Measurements from ENCODE around the gene SORCS2. TPM values are rescaled to one million over a fixed set of nuclear protein-coding genes. Genes with fewer than 3 reads are reported as not detected.

Gene SORCS2
- total and polyA plus RNA-seq, 2 of the 13 experiments (the other 11 are each of a cell fraction or from before 2014, with no cell fraction given): 0.82 to 1.0 TPM

DNA sequence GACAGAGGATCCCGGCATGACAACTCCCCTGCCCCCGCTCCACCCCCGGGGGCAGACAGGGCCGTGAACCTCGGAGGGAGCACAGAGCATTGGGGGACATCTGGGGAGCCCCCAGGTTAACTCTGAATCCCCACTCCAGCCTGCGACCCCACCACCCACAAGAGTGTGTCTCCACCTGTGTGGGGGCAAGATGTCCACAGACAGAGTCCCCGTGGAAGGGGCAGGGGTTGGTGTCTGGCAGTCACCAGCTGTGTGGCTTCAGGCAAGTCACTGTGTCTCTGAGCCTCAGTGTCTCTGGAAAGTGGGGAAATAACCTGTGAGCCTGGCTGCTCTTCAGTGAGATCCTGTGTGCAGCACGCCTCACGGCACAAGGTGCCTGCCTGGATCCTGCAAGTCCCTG lies 508.3 kb downstream of the SORCS2 start:
- ChIA-PET CTCF (ENCODE audit: low intra/inter-chr PET ratio, low total read pairs) (no interaction called here), POLR2A (no interaction called here)
- BruUV-seq (replicated peaks): no TSS peak
- no peak overlapping the region for H3K9ac ChIP-seq (ENCODE audit: insufficient read depth, low read depth, low read length)
- intact Hi-C loops (cut with micrococcal nuclease; ENCODE audit: unreplicated experiment): no loop called here
- no peak for ATAC-seq
- H2AFZ ChIP-seq (ENCODE audit: low read length): no peak overlapping the region
- H3K36me3 ChIP-seq (replicated peaks in 1 of 2; ENCODE audit: control insufficient read depth in 1 of 2, insufficient read depth in 2 of 2, low read length in 2 of 2): no peaks in the 10 kb centered on the region
- no peaks in the 10 kb centered on the region for H3K9me3 ChIP-seq (ENCODE audit: low read length)
- no peaks in the 10 kb centered on the region for H3K79me2 ChIP-seq (ENCODE audit: insufficient read depth, low read length)
- in situ Hi-C loops (cut with HindIII; ENCODE audit: extremely low pct_ligation_motif_present, low pct_unique_long_range_greater_than_20kb): no loop called here
- no peaks in the 10 kb centered on the region for H3K27me3 ChIP-seq (ENCODE audit: control insufficient read depth in 1 of 2, insufficient read depth in 2 of 2, low read length in 2 of 2)
- no peak overlapping the region for H3K4me2 ChIP-seq (ENCODE audit: low read depth, low read length)
- no peak for FAIRE-seq
- H3K27ac ChIP-seq (ENCODE audit: extremely low read length, insufficient read depth, low read length): no peak overlapping the region
- TF ChIP-seq RFX3 (CRISPR knock-in tag; IDR thresholded peaks at IDR 0.05) (no peak), ZNF768 (CRISPR knock-in tag; IDR thresholded peaks at IDR 0.05) (peak; percentile 50; the same call in 1 of the 2 replicates)
- DNase-seq (ENCODE audit: low spot score): no peak
- peaks cover 8% of the 10 kb centered on the region for H3K4me1 ChIP-seq (ENCODE audit: insufficient read depth, low read length)
- no peak overlapping the region for H3K4me3 ChIP-seq (replicated peaks in 1 of 3; ENCODE audit: insufficient read depth in 1 of 3, low read depth in 2 of 3, low read length in 3 of 3)
- 57% methylated on average over 7 of the region's 9 CpGs for WGBS (ENCODE audit: low lambda C conversion rate)
- no peaks in the 10 kb centered on the region for H4K20me1 ChIP-seq (ENCODE audit: insufficient read depth, low read length)

GRCh38 chr4:7701866-7702649 lies 509.7 kb downstream of the SORCS2 start:
- Histone ChIP-seq H2AFZ (ENCODE audit: low read length) (no peak overlapping the region), H3K27ac (ENCODE audit: extremely low read length, insufficient read depth, low read length) (no peak overlapping the region), H4K20me1 (ENCODE audit: insufficient read depth, low read length) (no peaks in the 10 kb centered on the region), H3K36me3 (replicated peaks in 1 of 2; ENCODE audit: control insufficient read depth in 1 of 2, insufficient read depth in 2 of 2, low read length in 2 of 2) (no peaks in the 10 kb centered on the region), H3K9me3 (ENCODE audit: low read length) (no peaks in the 10 kb centered on the region), H3K4me1 (ENCODE audit: insufficient read depth, low read length) (peaks cover 8% of the 10 kb centered on the region), H3K9ac (ENCODE audit: insufficient read depth, low read depth, low read length) (no peak overlapping the region), H3K4me2 (ENCODE audit: low read depth, low read length) (no peak overlapping the region), H3K4me3 (replicated peaks in 1 of 3; ENCODE audit: insufficient read depth in 1 of 3, low read depth in 2 of 3, low read length in 3 of 3) (no peak overlapping the region), H3K79me2 (ENCODE audit: insufficient read depth, low read length) (no peaks in the 10 kb centered on the region), H3K27me3 (ENCODE audit: control insufficient read depth in 1 of 2, insufficient read depth in 2 of 2, low read length in 2 of 2) (no peaks in the 10 kb centered on the region)
- no peak for FAIRE-seq
- in situ Hi-C loops (cut with HindIII; ENCODE audit: extremely low pct_ligation_motif_present, low pct_unique_long_range_greater_than_20kb): no loop called here
- intact Hi-C loops (cut with micrococcal nuclease; ENCODE audit: unreplicated experiment): no loop called here
- no TSS peak for BruUV-seq (replicated peaks)
- POLR2A ChIA-PET: no interaction called here
- ATAC-seq: no peak
- no peak for DNase-seq (ENCODE audit: low spot score)
- CTCF ChIA-PET (ENCODE audit: low intra/inter-chr PET ratio, low total read pairs): no interaction called here
- WGBS (ENCODE audit: low lambda C conversion rate): 77% methylated on average over 4 of the region's 19 CpGs
- TF ChIP-seq, protein P1, sequence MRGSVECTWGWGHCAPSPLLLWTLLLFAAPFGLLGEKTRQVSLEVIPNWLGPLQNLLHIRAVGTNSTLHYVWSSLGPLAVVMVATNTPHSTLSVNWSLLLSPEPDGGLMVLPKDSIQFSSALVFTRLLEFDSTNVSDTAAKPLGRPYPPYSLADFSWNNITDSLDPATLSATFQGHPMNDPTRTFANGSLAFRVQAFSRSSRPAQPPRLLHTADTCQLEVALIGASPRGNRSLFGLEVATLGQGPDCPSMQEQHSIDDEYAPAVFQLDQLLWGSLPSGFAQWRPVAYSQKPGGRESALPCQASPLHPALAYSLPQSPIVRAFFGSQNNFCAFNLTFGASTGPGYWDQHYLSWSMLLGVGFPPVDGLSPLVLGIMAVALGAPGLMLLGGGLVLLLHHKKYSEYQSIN (CRISPR knock-in tag; IDR thresholded peaks at IDR 0.05; ENCODE audit: borderline replicate concordance): no peak
- TF ChIP-seq, protein P2, sequence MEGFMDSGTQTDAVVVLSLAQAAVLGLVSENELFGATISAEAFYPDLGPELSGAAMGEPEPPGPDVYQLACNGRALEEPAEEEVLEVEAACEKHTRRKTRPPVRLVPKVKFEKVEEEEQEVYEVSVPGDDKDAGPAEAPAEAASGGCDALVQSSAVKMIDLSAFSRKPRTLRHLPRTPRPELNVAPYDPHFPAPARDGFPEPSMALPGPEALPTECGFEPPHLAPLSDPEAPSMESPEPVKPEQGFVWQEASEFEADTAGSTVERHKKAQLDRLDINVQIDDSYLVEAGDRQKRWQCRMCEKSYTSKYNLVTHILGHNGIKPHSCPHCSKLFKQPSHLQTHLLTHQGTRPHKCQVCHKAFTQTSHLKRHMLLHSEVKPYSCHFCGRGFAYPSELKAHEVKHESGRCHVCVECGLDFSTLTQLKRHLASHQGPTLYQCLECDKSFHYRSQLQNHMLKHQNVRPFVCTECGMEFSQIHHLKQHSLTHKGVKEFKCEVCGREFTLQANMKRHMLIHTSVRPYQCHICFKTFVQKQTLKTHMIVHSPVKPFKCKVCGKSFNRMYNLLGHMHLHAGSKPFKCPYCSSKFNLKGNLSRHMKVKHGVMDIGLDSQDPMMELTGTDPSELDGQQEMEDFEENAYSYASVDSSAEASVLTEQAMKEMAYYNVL (CRISPR knock-in tag; IDR thresholded peaks at IDR 0.05; ENCODE audit: borderline replicate concordance): no peak
- TF ChIP-seq HNRNPL (IDR thresholded peaks at IDR 0.05; ENCODE audit: low read depth, low read length) (no peak), RBM39 (IDR thresholded peaks at IDR 0.05; ENCODE audit: low read depth, low read length, poor library complexity, severe bottlenecking) (no peak)
- TF ChIP-seq, protein P3, sequence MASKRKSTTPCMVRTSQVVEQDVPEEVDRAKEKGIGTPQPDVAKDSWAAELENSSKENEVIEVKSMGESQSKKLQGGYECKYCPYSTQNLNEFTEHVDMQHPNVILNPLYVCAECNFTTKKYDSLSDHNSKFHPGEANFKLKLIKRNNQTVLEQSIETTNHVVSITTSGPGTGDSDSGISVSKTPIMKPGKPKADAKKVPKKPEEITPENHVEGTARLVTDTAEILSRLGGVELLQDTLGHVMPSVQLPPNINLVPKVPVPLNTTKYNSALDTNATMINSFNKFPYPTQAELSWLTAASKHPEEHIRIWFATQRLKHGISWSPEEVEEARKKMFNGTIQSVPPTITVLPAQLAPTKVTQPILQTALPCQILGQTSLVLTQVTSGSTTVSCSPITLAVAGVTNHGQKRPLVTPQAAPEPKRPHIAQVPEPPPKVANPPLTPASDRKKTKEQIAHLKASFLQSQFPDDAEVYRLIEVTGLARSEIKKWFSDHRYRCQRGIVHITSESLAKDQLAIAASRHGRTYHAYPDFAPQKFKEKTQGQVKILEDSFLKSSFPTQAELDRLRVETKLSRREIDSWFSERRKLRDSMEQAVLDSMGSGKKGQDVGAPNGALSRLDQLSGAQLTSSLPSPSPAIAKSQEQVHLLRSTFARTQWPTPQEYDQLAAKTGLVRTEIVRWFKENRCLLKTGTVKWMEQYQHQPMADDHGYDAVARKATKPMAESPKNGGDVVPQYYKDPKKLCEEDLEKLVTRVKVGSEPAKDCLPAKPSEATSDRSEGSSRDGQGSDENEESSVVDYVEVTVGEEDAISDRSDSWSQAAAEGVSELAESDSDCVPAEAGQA (IDR thresholded peaks at IDR 0.05; ENCODE audit: low read depth): no peak
- TF ChIP-seq, protein P3 (CRISPR knock-in tag; IDR thresholded peaks at IDR 0.05; ENCODE audit: borderline replicate concordance): no peak
